HG02798 (cell line): ENCODE measurements around the gene ZNF697.
A peak's percentile ranks its signal among the peaks of the same experiment; 100 is the strongest.
"Not testable (repeated sequence)": the region's sequence is repeated elsewhere in the genome, so short reads cannot be mapped to it uniquely, and the experiment has no call there.

Experiments used
- ATAC-seq: cut with Tn5 transposase; IDR thresholded peaks from one replicate; pipeline ENCODE4 v1.9.1; 2021; ENCODE audit warnings: mild to moderate bottlenecking; ENCODE audit not compliant: unreplicated experiment, poor library complexity

ZNF697 gene

GRCh38 chr1:119647734-119648619, at the start of gene ZNF697:
Gene ZNF697, minus strand, starts transcription at chr1:119648266. Its CDS starts 22,166 bp downstream, at chr1:119626100.
- ATAC-seq, result peak; percentile 78

- no peak for ATAC-seq
Observed at GRCh38 chr1:119697598-119697997, 49.5 kb upstream of the ZNF697 start.

GRCh38 chr1:119696863-119697262, 48.8 kb upstream of the ZNF697 start:
- ATAC-seq, result not testable (repeated sequence)

- ATAC-seq, result no peak
Observed at GRCh38 chr1:119689511-119689910, 41.4 kb upstream of the ZNF697 start.

- no peak for ATAC-seq
Observed at GRCh38 chr1:119688810-119689209, 40.7 kb upstream of the ZNF697 start.

- no peak for ATAC-seq
Observed at GRCh38 chr1:119687434-119688079, 39.5 kb upstream of the ZNF697 start.

- ATAC-seq, result no peak
Observed at GRCh38 chr1:119686661-119687060, 38.6 kb upstream of the ZNF697 start.

- no peak for ATAC-seq
Observed at GRCh38 chr1:119683893-119684292, 35.8 kb upstream of the ZNF697 start.

GRCh38 chr1:119682141-119682540, 34.1 kb upstream of the ZNF697 start:
- no peak for ATAC-seq

GRCh38 chr1:119681560-119681959, 33.5 kb upstream of the ZNF697 start:
- ATAC-seq, result no peak

- no peak for ATAC-seq
Observed at GRCh38 chr1:119680723-119681122, 32.7 kb upstream of the ZNF697 start.

- ATAC-seq, result no peak
Observed at GRCh38 chr1:119680193-119680592, 32.1 kb upstream of the ZNF697 start.

GRCh38 chr1:119679223-119679622, 31.2 kb upstream of the ZNF697 start:
- no peak for ATAC-seq

GRCh38 chr1:119676571-119677206, 28.6 kb upstream of the ZNF697 start:
- ATAC-seq, result no peak

GRCh38 chr1:119675349-119676345, 27.6 kb upstream of the ZNF697 start:
- peak; percentile 75 for ATAC-seq

GRCh38 chr1:119674835-119675289, 26.8 kb upstream of the ZNF697 start:
- ATAC-seq, result no peak

GRCh38 chr1:119674111-119674526, 26.1 kb upstream of the ZNF697 start:
- no peak for ATAC-seq

- no peak for ATAC-seq
Observed at GRCh38 chr1:119673171-119673940, 25.3 kb upstream of the ZNF697 start.

- no peak for ATAC-seq
Observed at GRCh38 chr1:119670898-119671297, 22.8 kb upstream of the ZNF697 start.
